ENCODE data around the gene MYL2.

The MYL2 gene

GRCh38 chr12:110936367-110937103 is 16.2 kb upstream of the MYL2 start:
- Histone ChIP-seq H4K20me1 (ENCODE audit: control insufficient read depth, insufficient read depth, low read depth, low read length) (no peaks in the 10 kb centered on the region), H3K4me1 (ENCODE audit: control insufficient read depth, low read length) (0 out of 2 replicates have a peak, but pooled peaks cover 3% of the 10 kb centered on the region), H3F3A (ENCODE audit: control insufficient read depth, insufficient read depth) (no peaks in the 10 kb centered on the region), H3K4me3 (ENCODE audit: low read length) (no peak overlapping the region), H3K79me2 (ENCODE audit: control insufficient read depth, low read length) (no peaks in the 10 kb centered on the region), H3K27me3 (ENCODE audit: control insufficient read depth, low read length) (no peaks in the 10 kb centered on the region), H3K27ac (ENCODE audit: low read depth, low read length) (no peak overlapping the region), H3K9me3 (ENCODE audit: control insufficient read depth, insufficient read depth, low read length) (no peaks in the 10 kb centered on the region), H3K9me2 (replicated peaks; ENCODE audit: control insufficient read depth, low read length) (no peaks in the 10 kb centered on the region), H3K4me2 (ENCODE audit: low read length) (no peak overlapping the region), H3K36me3 (ENCODE audit: control insufficient read depth, low read length) (no peaks in the 10 kb centered on the region)
- TF ChIP-seq EZH2phosphoT487 (IDR thresholded peaks at IDR 0.05; ENCODE audit: borderline replicate concordance, low read length), result no peak
- no peak for TF ChIP-seq CTCF (IDR thresholded peaks at IDR 0.05; ENCODE audit: low read depth, low read length, poor library complexity, severe bottlenecking)

- no peaks in the 10 kb centered on the region for H3K36me3 ChIP-seq (ENCODE audit: control insufficient read depth, low read length)
- H4K20me1 ChIP-seq (ENCODE audit: control insufficient read depth, insufficient read depth, low read depth, low read length), result no peaks in the 10 kb centered on the region
- no peaks in the 10 kb centered on the region for H3K79me2 ChIP-seq (ENCODE audit: control insufficient read depth, low read length)
- TF ChIP-seq CTCF (IDR thresholded peaks at IDR 0.05; ENCODE audit: low read depth, low read length, poor library complexity, severe bottlenecking) (no peak), EZH2phosphoT487 (IDR thresholded peaks at IDR 0.05; ENCODE audit: borderline replicate concordance, low read length) (no peak)
- H3K9me3 ChIP-seq (ENCODE audit: control insufficient read depth, insufficient read depth, low read length), result no peaks in the 10 kb centered on the region
- no peak overlapping the region for H3K4me3 ChIP-seq (ENCODE audit: low read length)
- no peaks in the 10 kb centered on the region for H3K27me3 ChIP-seq (ENCODE audit: control insufficient read depth, low read length)
- H3K4me2 ChIP-seq (ENCODE audit: low read length), result no peak overlapping the region
- H3K4me1 ChIP-seq (ENCODE audit: control insufficient read depth, low read length), result 0 out of 2 replicates have a peak, but pooled peaks cover 3% of the 10 kb centered on the region
- no peak overlapping the region for H3K27ac ChIP-seq (ENCODE audit: low read depth, low read length)
- H3F3A ChIP-seq (ENCODE audit: control insufficient read depth, insufficient read depth), result no peaks in the 10 kb centered on the region
- no peaks in the 10 kb centered on the region for H3K9me2 ChIP-seq (replicated peaks; ENCODE audit: control insufficient read depth, low read length)
These were observed 15.2 kb upstream of the MYL2 start for GRCh38 chr12:110935588-110935987.

GRCh38 chr12:110934093-110934852 is 13.9 kb upstream of the MYL2 start:
- no peaks in the 10 kb centered on the region for H4K20me1 ChIP-seq (ENCODE audit: control insufficient read depth, insufficient read depth, low read depth, low read length)
- H3K4me2 ChIP-seq (ENCODE audit: low read length), result no peak overlapping the region
- H3K4me3 ChIP-seq (ENCODE audit: low read length), result no peak overlapping the region
- no peak overlapping the region for H3K27ac ChIP-seq (ENCODE audit: low read depth, low read length)
- no peaks in the 10 kb centered on the region for H3K9me2 ChIP-seq (replicated peaks; ENCODE audit: control insufficient read depth, low read length)
- TF ChIP-seq CTCF (IDR thresholded peaks at IDR 0.05; ENCODE audit: low read depth, low read length, poor library complexity, severe bottlenecking) (no peak), EZH2phosphoT487 (IDR thresholded peaks at IDR 0.05; ENCODE audit: borderline replicate concordance, low read length) (no peak)
- no peaks in the 10 kb centered on the region for H3K79me2 ChIP-seq (ENCODE audit: control insufficient read depth, low read length)
- H3K4me1 ChIP-seq (ENCODE audit: control insufficient read depth, low read length), result 0 out of 2 replicates have a peak, but pooled peaks cover 3% of the 10 kb centered on the region
- H3K9me3 ChIP-seq (ENCODE audit: control insufficient read depth, insufficient read depth, low read length), result no peaks in the 10 kb centered on the region
- no peaks in the 10 kb centered on the region for H3F3A ChIP-seq (ENCODE audit: control insufficient read depth, insufficient read depth)
- H3K36me3 ChIP-seq (ENCODE audit: control insufficient read depth, low read length), result no peaks in the 10 kb centered on the region
- no peaks in the 10 kb centered on the region for H3K27me3 ChIP-seq (ENCODE audit: control insufficient read depth, low read length)
